ENCODE results near the gene CDH26.

The CDH26 gene

DNA sequence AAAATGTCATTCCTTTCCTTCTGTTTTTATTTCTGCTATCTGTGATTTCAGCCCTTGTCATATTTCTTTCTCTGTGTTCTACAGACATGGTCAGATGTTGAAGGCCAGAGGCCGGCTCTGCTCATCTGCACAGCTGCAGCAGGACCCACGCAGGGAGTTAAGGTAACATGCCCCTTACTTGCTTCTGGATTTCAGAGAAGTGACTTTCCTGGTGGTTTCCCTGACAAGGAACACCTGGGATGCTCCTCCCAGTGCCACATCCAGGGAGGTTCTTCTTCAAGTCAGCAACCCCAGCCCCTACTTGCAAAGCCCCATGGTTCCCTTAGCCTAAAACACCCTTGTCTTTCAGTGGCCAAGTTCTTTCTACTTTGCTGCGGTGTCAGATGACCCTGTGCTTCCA, 41.3 kb downstream of the CDH26 start:
- no peaks in the 10 kb centered on the region for H3K79me2 ChIP-seq (ENCODE audit: control insufficient read depth, insufficient read depth, low read length, unreplicated experiment)
- no peaks in the 10 kb centered on the region for H3K4me1 ChIP-seq (ENCODE audit: control insufficient read depth, insufficient read depth, low read length, unreplicated experiment)
- no peak overlapping the region for H2AFZ ChIP-seq (ENCODE audit: low read length, unreplicated experiment)
- no peaks in the 10 kb centered on the region for H3K36me3 ChIP-seq (ENCODE audit: insufficient read depth, low read length)
- no peak overlapping the region for H3K27ac ChIP-seq (ENCODE audit: low read depth, low read length)
- H3K27me3 ChIP-seq (ENCODE audit: insufficient read depth, low read length) = peaks cover 54% of the 10 kb centered on the region
- H3K4me3 ChIP-seq (ENCODE audit: low read depth, low read length) = no peak overlapping the region

DNA sequence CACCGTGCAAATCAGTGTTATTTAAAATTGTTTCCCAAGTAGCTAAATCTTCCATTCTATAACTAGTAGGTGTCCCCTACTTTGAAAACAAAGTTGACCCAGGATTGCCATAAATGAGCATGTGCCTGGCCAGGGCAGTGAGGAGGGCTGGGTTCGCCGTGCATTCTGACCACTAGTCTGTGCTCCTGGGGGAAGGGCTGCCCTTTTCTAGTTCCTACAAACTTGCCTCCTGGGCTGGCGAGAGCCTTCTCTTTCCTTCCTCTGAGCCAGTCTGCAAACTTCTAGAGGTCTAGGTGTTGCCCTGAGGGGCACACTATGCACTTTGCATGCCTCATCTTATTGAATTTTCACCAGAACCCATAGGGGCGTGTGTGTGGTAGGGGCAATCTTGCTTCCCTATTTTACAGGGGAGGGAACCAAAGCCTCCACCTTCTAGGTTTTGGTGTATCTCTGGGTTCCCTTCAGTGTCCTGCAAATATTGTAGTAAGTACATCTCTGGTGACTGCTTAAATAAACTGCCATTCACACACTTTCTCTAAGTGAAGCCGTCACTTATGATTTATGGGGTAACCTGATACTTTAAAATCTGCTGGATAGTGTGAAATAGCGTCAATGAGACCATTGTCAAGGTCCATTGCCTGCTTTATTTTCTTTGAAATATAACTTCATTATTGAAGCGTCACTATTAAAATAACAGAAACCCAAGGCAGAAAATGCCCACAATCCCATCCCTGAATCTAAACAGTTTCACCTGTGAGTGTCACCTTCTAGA, 42.2 kb downstream of the CDH26 start:
- no peaks in the 10 kb centered on the region for H3K4me1 ChIP-seq (ENCODE audit: control insufficient read depth, insufficient read depth, low read length, unreplicated experiment)
- peaks cover 54% of the 10 kb centered on the region for H3K27me3 ChIP-seq (ENCODE audit: insufficient read depth, low read length)
- no peak overlapping the region for H3K4me3 ChIP-seq (ENCODE audit: low read depth, low read length)
- H2AFZ ChIP-seq (ENCODE audit: low read length, unreplicated experiment) = no peak overlapping the region
- no peaks in the 10 kb centered on the region for H3K79me2 ChIP-seq (ENCODE audit: control insufficient read depth, insufficient read depth, low read length, unreplicated experiment)
- H3K27ac ChIP-seq (ENCODE audit: low read depth, low read length) = no peak overlapping the region
- no peaks in the 10 kb centered on the region for H3K36me3 ChIP-seq (ENCODE audit: insufficient read depth, low read length)

DNA sequence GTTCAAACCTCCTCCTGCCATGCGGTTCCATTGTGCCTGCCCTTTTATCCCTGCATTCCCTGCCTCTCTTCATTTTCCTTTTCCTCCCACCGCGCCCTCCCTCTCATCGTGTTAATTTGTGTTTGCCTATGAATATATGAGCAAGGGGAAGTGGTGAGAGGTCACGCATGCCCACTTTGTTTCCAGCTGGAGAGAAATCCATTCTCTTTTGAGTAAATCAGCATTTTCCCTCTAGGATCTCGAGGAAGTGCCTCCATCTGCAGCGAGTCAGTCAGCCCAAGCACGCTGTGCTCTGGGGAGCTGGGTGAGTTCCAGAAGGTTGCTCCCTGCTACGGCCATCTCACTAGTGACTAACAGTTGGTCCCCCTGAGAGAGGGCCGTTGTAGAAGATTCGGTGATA, 42.9 kb downstream of the CDH26 start:
- H3K4me3 ChIP-seq (ENCODE audit: low read depth, low read length) = no peak overlapping the region
- no peaks in the 10 kb centered on the region for H3K36me3 ChIP-seq (ENCODE audit: insufficient read depth, low read length)
- H2AFZ ChIP-seq (ENCODE audit: low read length, unreplicated experiment) = no peak overlapping the region
- H3K4me1 ChIP-seq (ENCODE audit: control insufficient read depth, insufficient read depth, low read length, unreplicated experiment) = no peaks in the 10 kb centered on the region
- H3K79me2 ChIP-seq (ENCODE audit: control insufficient read depth, insufficient read depth, low read length, unreplicated experiment) = no peaks in the 10 kb centered on the region
- H3K27ac ChIP-seq (ENCODE audit: low read depth, low read length) = no peak overlapping the region
- H3K27me3 ChIP-seq (ENCODE audit: insufficient read depth, low read length) = peaks cover 54% of the 10 kb centered on the region

DNA sequence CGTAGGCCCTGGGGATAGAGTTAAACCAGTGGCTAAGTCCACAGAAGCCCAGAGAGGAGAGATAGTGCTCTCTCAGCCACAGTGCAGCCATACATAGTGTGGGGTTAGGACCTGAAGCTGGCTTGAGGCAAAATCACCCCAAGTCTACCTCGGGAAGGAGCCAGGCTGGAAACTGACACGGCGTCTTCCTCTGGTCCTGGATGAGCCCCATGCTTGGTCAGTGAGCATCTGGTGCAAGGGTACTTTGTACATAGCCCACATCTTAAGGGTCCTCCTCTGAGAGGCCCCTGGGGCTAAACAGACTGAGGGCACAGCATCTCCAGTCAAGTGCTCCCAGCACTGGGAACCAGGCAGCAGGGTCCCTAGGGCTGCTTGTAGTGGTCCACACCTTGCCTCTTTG, 45.6 kb downstream of the CDH26 start:
- Histone ChIP-seq H3K4me3 (ENCODE audit: low read depth, low read length) (no peak overlapping the region), H3K36me3 (ENCODE audit: insufficient read depth, low read length) (no peaks in the 10 kb centered on the region), H3K4me1 (ENCODE audit: control insufficient read depth, insufficient read depth, low read length, unreplicated experiment) (no peaks in the 10 kb centered on the region), H3K27me3 (ENCODE audit: insufficient read depth, low read length) (peaks cover 36% of the 10 kb centered on the region; the same call in 1 of the 2 replicates), H3K79me2 (ENCODE audit: control insufficient read depth, insufficient read depth, low read length, unreplicated experiment) (no peaks in the 10 kb centered on the region), H3K27ac (ENCODE audit: low read depth, low read length) (no peak overlapping the region), H2AFZ (ENCODE audit: low read length, unreplicated experiment) (no peak overlapping the region)

DNA sequence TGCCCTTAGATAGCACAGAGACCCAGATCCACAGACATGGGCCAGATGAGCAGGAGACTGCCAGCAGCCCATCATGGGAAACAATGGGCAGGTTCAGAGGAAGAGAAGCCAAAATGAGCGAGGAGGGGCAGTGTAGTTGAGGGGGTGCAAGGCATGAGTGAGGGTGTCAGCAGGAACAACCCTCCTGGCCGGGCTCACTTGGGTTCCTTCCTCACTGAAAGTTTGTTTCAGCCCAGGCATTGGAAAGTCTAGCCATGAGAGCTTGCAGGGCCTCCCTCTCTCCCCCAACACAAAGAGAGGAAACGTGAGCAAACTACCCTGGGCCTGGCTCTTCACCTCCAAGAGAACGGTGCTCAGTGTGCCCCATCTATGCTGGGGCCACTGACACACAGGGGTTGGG, 48.0 kb downstream of the CDH26 start:
- no peak overlapping the region for H3K4me3 ChIP-seq (ENCODE audit: low read depth, low read length)
- H3K27me3 ChIP-seq (ENCODE audit: insufficient read depth, low read length) = peaks cover 21% of the 10 kb centered on the region; the same call in 1 of the 2 replicates
- no peaks in the 10 kb centered on the region for H3K79me2 ChIP-seq (ENCODE audit: control insufficient read depth, insufficient read depth, low read length, unreplicated experiment)
- no peak overlapping the region for H3K27ac ChIP-seq (ENCODE audit: low read depth, low read length)
- no peaks in the 10 kb centered on the region for H3K4me1 ChIP-seq (ENCODE audit: control insufficient read depth, insufficient read depth, low read length, unreplicated experiment)
- no peaks in the 10 kb centered on the region for H3K36me3 ChIP-seq (ENCODE audit: insufficient read depth, low read length)
- no peak overlapping the region for H2AFZ ChIP-seq (ENCODE audit: low read length, unreplicated experiment)

DNA sequence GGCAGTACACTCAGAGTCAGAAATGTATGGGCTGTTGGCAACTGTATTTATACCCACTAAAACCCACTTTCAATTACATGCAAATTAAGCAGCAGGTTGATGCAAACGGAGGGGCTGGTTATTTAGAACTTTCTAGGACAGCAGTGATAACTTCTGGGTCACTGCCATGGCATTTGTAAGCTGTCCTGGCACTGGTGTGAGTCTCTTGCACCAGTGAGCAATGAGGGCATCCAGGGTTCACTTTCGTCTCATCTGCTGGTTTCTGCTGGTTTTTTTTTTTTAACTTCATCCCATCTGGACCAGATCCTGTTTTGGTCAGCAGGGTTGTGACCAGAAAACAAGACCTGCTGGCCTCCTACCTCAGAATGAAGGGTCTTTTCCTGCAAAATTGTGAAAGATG, 49.2 kb downstream of the CDH26 start:
- Histone ChIP-seq H2AFZ (ENCODE audit: low read length, unreplicated experiment) (no peak overlapping the region), H3K4me1 (ENCODE audit: control insufficient read depth, insufficient read depth, low read length, unreplicated experiment) (no peaks in the 10 kb centered on the region)

DNA sequence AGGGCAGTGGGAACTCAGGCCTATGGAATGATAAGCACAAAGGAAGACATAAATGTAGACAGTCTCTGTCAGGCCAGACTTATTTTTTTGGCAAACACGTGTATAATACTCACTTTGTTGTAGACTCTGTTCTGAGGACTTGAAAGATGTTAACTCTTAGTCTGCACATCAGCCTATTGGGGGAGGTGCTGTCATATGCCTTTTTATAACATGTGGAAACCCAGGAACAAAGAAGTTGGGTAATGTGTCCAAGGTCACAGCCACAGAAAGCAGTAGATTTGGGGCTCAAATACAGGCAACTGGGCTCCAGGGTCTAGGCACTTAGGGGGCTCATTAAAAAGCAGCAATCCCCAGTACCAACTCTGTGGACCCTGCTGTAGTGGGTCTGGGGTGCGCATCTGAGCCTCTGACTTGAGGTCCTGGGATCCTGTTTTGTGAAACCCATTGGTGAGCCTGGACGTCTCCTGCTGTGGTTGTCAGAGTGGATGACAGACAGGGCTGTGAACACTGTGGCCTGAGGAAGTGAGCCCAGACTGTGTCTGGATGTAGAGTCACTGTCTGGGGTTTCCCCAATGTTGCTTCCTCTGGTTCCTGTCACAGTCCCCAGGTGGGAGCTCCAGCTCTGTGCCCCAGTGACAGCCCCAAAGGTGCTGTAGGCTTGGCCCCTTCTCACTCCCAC, 50.0 kb downstream of the CDH26 start:
- Histone ChIP-seq H3K4me1 (ENCODE audit: control insufficient read depth, insufficient read depth, low read length, unreplicated experiment) (no peaks in the 10 kb centered on the region), H3K27me3 (ENCODE audit: insufficient read depth, low read length) (peaks cover 15% of the 10 kb centered on the region; the same call in 1 of the 2 replicates), H3K79me2 (ENCODE audit: control insufficient read depth, insufficient read depth, low read length, unreplicated experiment) (no peaks in the 10 kb centered on the region), H3K4me3 (ENCODE audit: low read depth, low read length) (no peak overlapping the region), H3K36me3 (ENCODE audit: insufficient read depth, low read length) (no peaks in the 10 kb centered on the region), H3K27ac (ENCODE audit: low read depth, low read length) (no peak overlapping the region), H2AFZ (ENCODE audit: low read length, unreplicated experiment) (no peak overlapping the region)

More for the DNA sequence above, 49.2 kb downstream of the CDH26 start:
- Histone ChIP-seq H3K27me3 (ENCODE audit: insufficient read depth, low read length) (peaks cover 15% of the 10 kb centered on the region; the same call in 1 of the 2 replicates), H3K27ac (ENCODE audit: low read depth, low read length) (no peak overlapping the region), H3K79me2 (ENCODE audit: control insufficient read depth, insufficient read depth, low read length, unreplicated experiment) (no peaks in the 10 kb centered on the region), H3K4me3 (ENCODE audit: low read depth, low read length) (no peak overlapping the region), H3K36me3 (ENCODE audit: insufficient read depth, low read length) (no peaks in the 10 kb centered on the region)

DNA sequence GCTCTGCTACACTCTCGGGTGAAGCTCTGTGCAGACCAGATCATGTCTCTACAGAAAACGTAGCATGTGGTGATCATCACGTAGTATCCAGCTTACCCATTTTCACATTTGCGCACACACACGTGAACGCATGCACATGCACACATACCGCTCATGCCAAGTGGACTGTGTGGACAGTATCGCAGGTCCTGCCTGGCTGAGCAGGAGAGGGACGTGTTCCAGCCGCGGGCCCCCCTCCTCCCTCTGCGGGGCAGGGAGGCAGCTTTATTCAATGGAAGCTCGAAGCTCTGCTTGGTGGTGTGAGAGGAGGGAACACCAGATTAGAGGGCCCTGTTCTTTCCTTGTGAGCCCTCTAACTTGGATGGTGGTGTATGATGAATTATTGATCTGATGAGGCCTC, 51.1 kb downstream of the CDH26 start:
- H3K36me3 ChIP-seq (ENCODE audit: insufficient read depth, low read length) = no peaks in the 10 kb centered on the region
- no peak overlapping the region for H3K27ac ChIP-seq (ENCODE audit: low read depth, low read length)
- H3K27me3 ChIP-seq (ENCODE audit: insufficient read depth, low read length) = peaks cover 16% of the 10 kb centered on the region; the same call in 1 of the 2 replicates
- H3K4me3 ChIP-seq (ENCODE audit: low read depth, low read length) = no peak overlapping the region
- H2AFZ ChIP-seq (ENCODE audit: low read length, unreplicated experiment) = no peak overlapping the region
- no peaks in the 10 kb centered on the region for H3K79me2 ChIP-seq (ENCODE audit: control insufficient read depth, insufficient read depth, low read length, unreplicated experiment)
- no peaks in the 10 kb centered on the region for H3K4me1 ChIP-seq (ENCODE audit: control insufficient read depth, insufficient read depth, low read length, unreplicated experiment)

DNA sequence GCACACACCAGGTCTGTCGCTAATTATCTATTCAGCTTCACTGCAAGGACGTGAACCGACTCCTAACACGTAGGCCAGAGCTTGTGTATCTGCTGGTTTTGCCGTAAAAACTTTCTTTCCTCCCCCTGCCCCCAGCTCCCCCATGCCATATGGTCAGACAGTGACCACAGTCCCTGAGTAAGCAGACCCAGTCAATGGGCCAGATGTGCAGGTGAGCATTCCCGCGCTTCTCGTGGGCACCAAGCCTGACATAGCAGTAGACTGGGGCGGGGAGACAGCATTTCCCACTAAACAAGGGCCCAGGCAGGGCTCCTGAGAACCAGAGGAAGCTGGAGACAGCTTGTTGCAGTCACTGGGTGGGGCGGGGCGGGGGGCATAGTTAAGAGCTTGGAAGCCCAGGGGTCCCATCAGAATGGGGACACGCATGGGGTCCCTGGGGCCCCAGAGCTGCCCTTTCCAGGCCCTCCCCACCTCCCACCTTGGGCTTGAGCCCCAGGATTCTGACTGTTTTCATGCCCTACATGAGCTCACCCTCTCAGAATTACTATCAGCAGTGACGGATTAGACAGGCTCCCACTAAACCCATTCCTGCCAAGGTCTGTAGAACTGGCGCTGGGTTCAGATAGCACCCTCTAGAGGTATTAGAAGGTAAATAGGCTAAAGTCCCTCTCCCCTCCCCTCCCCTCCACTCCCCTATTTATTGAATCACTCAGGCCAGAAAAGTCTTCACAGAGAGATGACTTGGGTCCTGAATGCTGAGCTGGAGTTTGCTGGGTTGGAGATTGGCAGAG, 51.8 kb downstream of the CDH26 start:
- no peak overlapping the region for H3K4me3 ChIP-seq (ENCODE audit: low read depth, low read length)
- H3K4me1 ChIP-seq (ENCODE audit: control insufficient read depth, insufficient read depth, low read length, unreplicated experiment) = no peaks in the 10 kb centered on the region
- peaks cover 19% of the 10 kb centered on the region; the same call in 1 of the 2 replicates for H3K27me3 ChIP-seq (ENCODE audit: insufficient read depth, low read length)
- H3K79me2 ChIP-seq (ENCODE audit: control insufficient read depth, insufficient read depth, low read length, unreplicated experiment) = no peaks in the 10 kb centered on the region
- no peak overlapping the region for H2AFZ ChIP-seq (ENCODE audit: low read length, unreplicated experiment)
- H3K27ac ChIP-seq (ENCODE audit: low read depth, low read length) = no peak overlapping the region
- H3K36me3 ChIP-seq (ENCODE audit: insufficient read depth, low read length) = no peaks in the 10 kb centered on the region

DNA sequence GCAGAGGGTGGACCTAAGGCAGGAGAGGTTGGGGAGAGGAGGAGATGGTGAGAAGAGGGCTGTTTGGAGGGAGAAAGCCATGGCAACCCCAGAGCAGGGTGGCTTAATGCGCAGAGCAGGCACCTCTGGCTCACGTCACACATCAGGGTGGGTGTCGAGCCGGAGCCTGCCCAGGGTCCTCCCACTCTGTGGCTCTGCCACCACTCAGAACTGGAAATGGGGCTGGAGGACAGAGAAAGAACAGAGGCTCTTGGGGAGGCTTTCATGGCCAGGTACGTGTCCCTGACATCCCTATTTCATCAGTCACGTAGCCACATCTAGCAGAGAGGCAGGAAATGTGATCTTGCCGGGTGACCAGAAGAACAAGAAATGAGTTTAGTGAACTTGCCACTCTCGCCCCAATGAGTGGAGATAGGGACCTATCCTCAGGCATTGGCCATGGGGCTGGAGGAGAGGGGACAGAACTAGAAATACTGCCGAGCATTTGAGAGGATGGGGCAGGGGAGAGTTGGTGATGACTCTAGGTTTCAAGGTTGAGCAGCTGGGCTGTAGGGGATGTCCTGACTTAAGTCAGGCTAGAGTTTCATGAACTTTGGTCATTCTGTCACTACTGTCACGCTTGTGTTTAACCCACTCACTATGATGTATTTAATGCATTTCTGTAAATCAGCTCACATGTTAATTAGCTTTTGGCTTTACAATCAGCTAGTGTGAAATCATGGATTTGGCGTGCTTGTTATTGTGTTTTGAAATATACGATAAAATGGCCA, 52.7 kb downstream of the CDH26 start:
- no peaks in the 10 kb centered on the region for H3K4me1 ChIP-seq (ENCODE audit: control insufficient read depth, insufficient read depth, low read length, unreplicated experiment)
- no peak overlapping the region for H2AFZ ChIP-seq (ENCODE audit: low read length, unreplicated experiment)
- H3K27ac ChIP-seq (ENCODE audit: low read depth, low read length) = no peak overlapping the region
- no peaks in the 10 kb centered on the region for H3K36me3 ChIP-seq (ENCODE audit: insufficient read depth, low read length)
- no peak overlapping the region for H3K4me3 ChIP-seq (ENCODE audit: low read depth, low read length)
- no peaks in the 10 kb centered on the region for H3K79me2 ChIP-seq (ENCODE audit: control insufficient read depth, insufficient read depth, low read length, unreplicated experiment)
- peaks cover 28% of the 10 kb centered on the region; the same call in 1 of the 2 replicates for H3K27me3 ChIP-seq (ENCODE audit: insufficient read depth, low read length)
